GM18858 (cell line): ENCODE measurements around the gene AMH.

ENCODE experiments used
- ATAC-seq: cut with Tn5 transposase; IDR thresholded peaks from one replicate; pipeline ENCODE4 v1.9.1; 2021; ENCODE audit not compliant: unreplicated experiment

Gene AMH

GRCh38 chr19:2219726-2220125, 29.4 kb upstream of the AMH start:
- no peak for ATAC-seq

GRCh38 chr19:2221250-2221831, 27.8 kb upstream of the AMH start:
- no peak for ATAC-seq

GRCh38 chr19:2221918-2222317, 27.2 kb upstream of the AMH start:
- ATAC-seq = no peak

GRCh38 chr19:2223391-2223790, 25.7 kb upstream of the AMH start:
- ATAC-seq = no peak

- ATAC-seq = no peak
Measured at GRCh38 chr19:2223959-2224358, 25.2 kb upstream of the AMH start.

GRCh38 chr19:2224754-2225349, 24.3 kb upstream of the AMH start:
- no peak for ATAC-seq

GRCh38 chr19:2225415-2226050, 23.6 kb upstream of the AMH start:
- ATAC-seq = no peak

- no peak for ATAC-seq
Measured at GRCh38 chr19:2226051-2226839, 22.9 kb upstream of the AMH start.

GRCh38 chr19:2226840-2227360, 22.2 kb upstream of the AMH start:
- ATAC-seq = no peak

GRCh38 chr19:2227415-2228156, 21.5 kb upstream of the AMH start:
- no peak for ATAC-seq

GRCh38 chr19:2228157-2229030, 20.7 kb upstream of the AMH start:
- ATAC-seq = no peak

GRCh38 chr19:2229103-2230032, 19.8 kb upstream of the AMH start:
- no peak for ATAC-seq

GRCh38 chr19:2230033-2230531, 19.0 kb upstream of the AMH start:
- no peak for ATAC-seq

GRCh38 chr19:2230807-2231533, 18.2 kb upstream of the AMH start:
- ATAC-seq = no peak

GRCh38 chr19:2231621-2232221, 17.4 kb upstream of the AMH start:
- no peak for ATAC-seq

- ATAC-seq = no peak
Measured at GRCh38 chr19:2232286-2233151, 16.6 kb upstream of the AMH start.
